Astrocyte of the cerebellum (primary cell): Measurements from ENCODE around the gene PCDH9.

Experiments
- DNase-seq: peaks from one replicate; pipeline ENCODE4 v3.0.0-alpha.2; 2011; ENCODE audit warnings: low read depth
- H3K4me3 ChIP-seq: 2 replicates; pipeline ENCODE4 v1.5.1; 2011; ENCODE audit warnings: mild to moderate bottlenecking, low read depth, low read length, moderate library complexity
- in situ Hi-C: cut with HindIII; loops from 2 replicates; pipeline ENCODE4 v1.10.0; 2017; ENCODE audit warnings: low sequenced_read_pairs
- TF ChIP-seq, protein P1 (sequence below): IDR thresholded peaks from 2 replicates; pipeline ENCODE4 v1.5.1; 2012; ENCODE audit warnings: low read length, low read depth, moderate library complexity, mild to moderate bottlenecking; ENCODE audit errors: missing control alignments

The PCDH9 gene

DNA sequence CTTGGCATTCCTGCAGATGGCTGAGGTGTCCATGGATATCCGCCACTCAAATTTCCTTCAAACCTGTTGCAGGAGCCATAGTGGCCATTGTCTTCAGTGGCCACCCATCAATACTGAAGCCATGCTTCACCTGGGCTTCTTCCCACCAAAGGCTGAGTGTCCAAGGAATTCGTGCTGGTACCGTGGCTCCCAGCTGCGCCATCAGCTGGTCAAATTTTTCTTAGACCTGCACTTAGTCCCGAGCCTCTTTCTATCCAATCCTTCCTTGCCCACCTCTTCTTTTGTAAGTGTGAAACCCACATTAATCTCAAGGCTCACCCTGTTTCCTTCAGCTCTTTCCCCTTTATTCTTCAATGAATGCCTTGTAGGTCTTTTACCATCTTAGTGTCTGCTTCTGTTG, 152.1 kb downstream of the PCDH9 start:
- H3K4me3 ChIP-seq, result no peak overlapping the region
- no peak for DNase-seq
- in situ Hi-C loops, result no loop called here
- TF ChIP-seq, protein P1, sequence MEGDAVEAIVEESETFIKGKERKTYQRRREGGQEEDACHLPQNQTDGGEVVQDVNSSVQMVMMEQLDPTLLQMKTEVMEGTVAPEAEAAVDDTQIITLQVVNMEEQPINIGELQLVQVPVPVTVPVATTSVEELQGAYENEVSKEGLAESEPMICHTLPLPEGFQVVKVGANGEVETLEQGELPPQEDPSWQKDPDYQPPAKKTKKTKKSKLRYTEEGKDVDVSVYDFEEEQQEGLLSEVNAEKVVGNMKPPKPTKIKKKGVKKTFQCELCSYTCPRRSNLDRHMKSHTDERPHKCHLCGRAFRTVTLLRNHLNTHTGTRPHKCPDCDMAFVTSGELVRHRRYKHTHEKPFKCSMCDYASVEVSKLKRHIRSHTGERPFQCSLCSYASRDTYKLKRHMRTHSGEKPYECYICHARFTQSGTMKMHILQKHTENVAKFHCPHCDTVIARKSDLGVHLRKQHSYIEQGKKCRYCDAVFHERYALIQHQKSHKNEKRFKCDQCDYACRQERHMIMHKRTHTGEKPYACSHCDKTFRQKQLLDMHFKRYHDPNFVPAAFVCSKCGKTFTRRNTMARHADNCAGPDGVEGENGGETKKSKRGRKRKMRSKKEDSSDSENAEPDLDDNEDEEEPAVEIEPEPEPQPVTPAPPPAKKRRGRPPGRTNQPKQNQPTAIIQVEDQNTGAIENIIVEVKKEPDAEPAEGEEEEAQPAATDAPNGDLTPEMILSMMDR, result no peak

DNA sequence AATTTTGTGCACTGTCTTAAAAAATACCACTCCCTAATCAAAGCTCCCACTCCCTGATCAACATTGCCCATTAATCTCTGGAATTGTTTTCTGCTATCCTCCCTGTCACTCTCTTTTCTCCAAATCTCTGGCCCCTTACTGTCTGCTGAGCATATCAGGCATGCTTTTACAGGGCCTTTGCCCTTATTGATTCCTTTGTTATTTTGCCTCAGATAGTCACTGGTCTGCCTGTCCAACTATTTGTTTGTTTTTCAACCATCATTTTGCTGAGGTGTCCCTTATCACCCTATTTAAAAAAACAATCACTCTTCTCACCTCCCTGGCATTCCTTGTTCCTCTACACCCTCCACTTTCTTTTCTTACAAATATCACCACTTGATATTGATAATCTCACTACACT, 153.0 kb downstream of the PCDH9 start:
- H3K4me3 ChIP-seq, result no peak overlapping the region
- in situ Hi-C loops, result no loop called here
- TF ChIP-seq, protein P1, result no peak
- DNase-seq, result no peak

GRCh38 chr13:67076378-67076777, 153.8 kb downstream of the PCDH9 start:
- no peak overlapping the region for H3K4me3 ChIP-seq
- DNase-seq, result no peak
- in situ Hi-C loops, result no loop called here
- TF ChIP-seq, protein P1, result no peak

GRCh38 chr13:67075239-67075638, 154.9 kb downstream of the PCDH9 start:
- no peak overlapping the region for H3K4me3 ChIP-seq

GRCh38 chr13:67071918-67072598, 158.1 kb downstream of the PCDH9 start:
- in situ Hi-C loops, result no loop called here
- no peak overlapping the region for H3K4me3 ChIP-seq
- DNase-seq, result no peak
- TF ChIP-seq, protein P1, result no peak

More at GRCh38 chr13:67075239-67075638, 154.9 kb downstream of the PCDH9 start:
- TF ChIP-seq, protein P1, result peak; percentile 23
- peak; percentile 5 for DNase-seq
- in situ Hi-C loops, result no loop called here

GRCh38 chr13:67070306-67070705, 159.8 kb downstream of the PCDH9 start:
- in situ Hi-C loops, result no loop called here
- TF ChIP-seq, protein P1, result no peak
- H3K4me3 ChIP-seq, result no peak overlapping the region
- no peak for DNase-seq
